C4-2B (cell line): ENCODE data around the gene GPS1.
A peak's percentile ranks its signal among the peaks of the same experiment; 100 is the strongest.

Experiments
- H3K27ac ChIP-seq: fragments of 450-650 bp; 2 replicates; pipeline ENCODE4 v1.5.1; 2017
- CTCF ChIP-seq: fragments of 450-650 bp; conservative IDR thresholded peaks from 2 replicates; pipeline ENCODE4 v1.5.1; 2017; ENCODE audit warnings: mild to moderate bottlenecking
- ZFX ChIP-seq: fragments of 450-650 bp; IDR thresholded peaks from 2 replicates; pipeline ENCODE4 v1.6.1; 2017

Gene GPS1

GRCh38 chr17:82031885-82032627 lies 19.6 kb upstream of the GPS1 start:
- peak overlapping the region; percentile 97 for H3K27ac ChIP-seq
- TF ChIP-seq CTCF (no peak), ZFX (no peak)

- no peak overlapping the region; the same call in 1 of the 2 replicates for H3K27ac ChIP-seq
- no peak for TF ChIP-seq ZFX
- TF ChIP-seq CTCF: no peak
Observed at GRCh38 chr17:82033359-82034085, 18.2 kb upstream of the GPS1 start.

GRCh38 chr17:82034371-82035011 lies 17.2 kb upstream of the GPS1 start:
- no peak overlapping the region for H3K27ac ChIP-seq
- TF ChIP-seq CTCF: no peak
- TF ChIP-seq ZFX: no peak

- TF ChIP-seq ZFX (no peak), CTCF (no peak)
- no peak overlapping the region; the same call in 1 of the 2 replicates for H3K27ac ChIP-seq
Observed at GRCh38 chr17:82035488-82035887, 16.2 kb upstream of the GPS1 start.

GRCh38 chr17:82035956-82036633 lies 15.6 kb upstream of the GPS1 start:
- TF ChIP-seq CTCF (no peak), ZFX (no peak)
- peak overlapping the region; percentile 86 for H3K27ac ChIP-seq

GRCh38 chr17:82036634-82037091 lies 15.0 kb upstream of the GPS1 start:
- TF ChIP-seq CTCF (no peak), ZFX (no peak)
- H3K27ac ChIP-seq: peak overlapping the region; percentile 86
